GM21360 (cell line): Measurements from ENCODE around the gene CD163.
"Not testable (repeated sequence)": the region's sequence is repeated elsewhere in the genome, so short reads cannot be mapped to it uniquely, and the experiment has no call there.

ENCODE experiments used
- ATAC-seq: cut with Tn5 transposase; IDR thresholded peaks from one replicate; pipeline ENCODE4 v1.9.1; 2021; ENCODE audit warnings: mild to moderate bottlenecking, moderate library complexity; ENCODE audit not compliant: unreplicated experiment

Gene CD163

DNA sequence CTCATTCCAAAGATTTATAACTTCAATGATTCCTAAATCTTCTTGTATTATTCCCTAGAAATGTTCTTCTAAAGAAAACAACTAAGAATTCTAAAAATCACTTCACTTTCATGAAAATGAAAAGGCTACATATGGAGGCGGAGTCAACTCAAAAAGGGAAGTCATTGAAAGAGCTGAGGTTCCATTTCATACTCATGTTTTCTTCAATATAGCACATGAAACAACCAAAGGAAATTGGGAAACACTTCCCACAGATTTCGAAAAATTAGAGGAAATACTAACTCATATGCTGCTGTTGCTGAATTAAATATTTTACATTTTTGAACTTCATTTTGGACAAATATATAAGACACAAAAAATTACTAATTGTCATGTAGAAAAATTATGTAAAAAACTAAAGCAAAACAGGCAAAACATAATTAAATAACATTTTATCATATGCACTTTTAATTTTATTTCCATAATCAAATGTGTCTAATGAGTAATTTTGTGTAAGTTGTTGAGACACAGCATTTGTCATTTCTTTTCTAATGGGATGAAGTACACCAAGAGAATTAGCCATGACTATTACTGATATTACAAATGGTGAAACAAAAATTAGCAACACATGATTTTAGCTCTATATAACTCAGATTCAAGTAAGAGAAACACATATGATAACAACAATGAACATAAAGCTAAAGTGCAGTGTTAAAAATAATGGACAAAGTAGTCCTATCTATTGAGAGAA, at the start of gene CD163:
Gene CD163, minus strand, starts transcription at position 92 of the 730 bp plus-strand sequence. Its CDS starts 87 bp downstream, at position 5.
- ATAC-seq = no peak

DNA sequence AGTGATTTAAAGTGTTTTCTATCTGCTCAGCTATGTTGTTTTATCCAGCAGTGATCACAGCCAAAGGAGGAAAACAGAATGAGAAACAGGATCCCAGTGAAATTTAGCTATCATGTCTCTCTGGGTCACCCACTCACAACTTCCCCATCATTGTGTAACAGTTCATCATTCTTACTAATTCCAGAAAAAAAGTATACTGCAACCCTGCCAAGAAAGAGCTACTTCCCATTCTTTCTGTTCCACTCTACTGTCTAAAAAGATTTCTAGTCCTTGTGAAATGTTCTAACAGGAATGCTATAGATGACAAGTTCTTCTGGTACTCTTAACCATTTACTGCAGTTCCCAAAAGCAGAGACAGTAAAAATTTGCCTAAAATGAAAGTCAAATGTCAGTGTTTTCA, 39.2 kb upstream of the CD163 start:
- ATAC-seq = no peak

DNA sequence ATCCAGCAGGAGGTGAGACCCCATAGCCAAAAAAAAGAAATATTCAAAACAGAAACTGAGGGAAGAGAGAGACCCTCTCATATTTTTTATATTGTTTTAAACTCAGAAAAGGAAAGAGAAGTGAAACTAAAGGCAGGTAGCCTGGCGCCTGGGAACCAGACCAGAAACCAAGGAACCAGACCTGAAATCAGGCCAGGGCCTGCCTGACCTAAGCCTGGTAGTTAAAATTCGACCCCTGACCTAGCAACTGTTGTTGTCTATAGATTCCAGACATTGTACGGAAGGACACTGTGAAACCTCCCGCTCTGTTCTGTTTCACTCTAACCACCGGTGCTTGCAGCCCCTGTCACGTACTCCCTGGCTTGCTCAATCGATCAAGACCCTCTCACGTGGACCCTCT, 38.5 kb upstream of the CD163 start:
- no peak for ATAC-seq

DNA sequence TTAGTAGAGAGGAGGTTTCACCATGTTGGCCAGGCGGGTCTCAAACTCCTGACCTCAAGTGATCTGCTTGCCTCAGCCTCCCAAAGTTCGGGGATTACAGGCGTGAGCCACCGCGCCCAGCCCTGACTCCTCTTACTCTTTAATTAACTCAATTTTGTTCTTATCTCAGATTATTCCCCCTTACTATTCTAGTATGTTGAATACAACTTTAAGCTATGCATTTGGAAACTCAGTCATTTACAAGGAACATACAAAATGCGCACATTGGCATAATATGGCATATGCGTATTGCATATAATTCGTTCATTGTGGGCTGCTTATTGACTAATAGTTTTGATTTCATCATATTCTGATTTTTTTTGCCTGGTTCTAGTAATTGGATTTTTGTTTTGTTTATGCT, 10.8 kb upstream of the CD163 start:
- no peak for ATAC-seq

DNA sequence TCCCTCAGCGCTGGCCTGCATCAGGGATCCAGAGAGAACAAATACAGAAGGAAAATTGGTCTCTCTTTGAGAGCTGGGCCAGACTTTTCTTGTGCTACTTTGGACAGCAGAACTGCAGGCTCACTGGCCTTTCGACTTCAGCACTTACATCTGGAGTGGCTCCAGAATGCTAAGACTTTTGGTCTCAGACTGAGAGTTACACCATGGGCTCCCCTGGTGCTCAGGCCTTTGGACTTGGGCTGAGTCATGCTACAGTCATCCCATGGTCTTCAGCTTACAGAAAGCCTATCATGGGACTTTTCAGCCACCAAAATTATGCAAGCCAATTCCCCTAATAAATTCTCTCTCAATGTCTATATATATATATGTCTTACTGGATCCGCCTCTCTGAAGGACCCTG, 9.0 kb upstream of the CD163 start:
- no peak for ATAC-seq

DNA sequence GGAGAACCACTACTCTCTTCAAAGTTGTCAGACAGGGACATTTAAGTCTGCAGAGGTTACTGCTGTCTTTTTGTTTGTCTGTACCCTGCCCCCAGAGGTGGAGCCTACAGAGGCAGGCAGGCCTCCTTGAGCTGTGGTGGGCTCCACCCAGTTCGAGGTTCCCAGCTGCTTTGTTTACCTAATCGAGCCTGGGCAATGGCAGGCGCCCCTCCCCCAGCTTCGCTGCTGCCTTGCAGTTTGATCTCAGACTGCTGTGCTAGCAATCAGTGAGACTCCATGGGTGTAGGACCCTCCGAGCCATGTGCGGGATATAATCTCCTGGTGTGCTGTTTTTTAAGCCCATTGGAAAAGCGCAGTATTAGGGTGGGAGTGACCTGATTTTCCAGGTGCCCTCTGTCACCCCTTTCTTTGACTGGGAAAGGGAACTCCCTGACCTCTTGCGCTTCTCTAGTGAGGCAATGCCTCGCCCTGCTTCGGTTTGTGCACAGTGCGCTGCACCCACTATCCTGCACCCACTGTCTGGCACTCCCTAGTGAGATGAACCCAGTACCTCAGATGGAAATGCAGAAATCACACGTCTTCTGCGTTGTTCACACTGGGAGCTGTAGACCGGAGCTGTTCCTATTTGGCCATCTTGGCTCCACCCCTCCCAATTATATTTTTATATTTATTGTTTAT, 6.4 kb upstream of the CD163 start:
- ATAC-seq = not testable (repeated sequence)

DNA sequence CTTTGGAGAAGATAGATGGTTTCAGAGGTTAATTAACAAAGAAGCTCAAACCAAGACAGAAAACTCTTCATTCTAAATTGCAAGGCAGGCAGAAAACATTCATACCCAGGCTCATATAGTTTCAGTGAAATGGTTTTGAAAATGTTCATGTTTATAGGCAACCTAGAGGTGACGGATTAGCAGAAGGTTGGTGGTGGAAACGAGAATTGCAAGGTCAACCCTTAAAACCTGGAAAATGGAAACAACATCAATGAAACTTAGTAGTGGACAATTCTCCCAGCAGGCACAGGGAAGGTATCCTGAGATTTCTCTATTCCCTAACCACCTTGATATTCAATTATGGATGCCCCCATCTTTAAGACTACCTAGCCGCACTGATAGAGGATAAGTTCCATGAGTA, 965 bp downstream of the CD163 start:
- no peak for ATAC-seq

DNA sequence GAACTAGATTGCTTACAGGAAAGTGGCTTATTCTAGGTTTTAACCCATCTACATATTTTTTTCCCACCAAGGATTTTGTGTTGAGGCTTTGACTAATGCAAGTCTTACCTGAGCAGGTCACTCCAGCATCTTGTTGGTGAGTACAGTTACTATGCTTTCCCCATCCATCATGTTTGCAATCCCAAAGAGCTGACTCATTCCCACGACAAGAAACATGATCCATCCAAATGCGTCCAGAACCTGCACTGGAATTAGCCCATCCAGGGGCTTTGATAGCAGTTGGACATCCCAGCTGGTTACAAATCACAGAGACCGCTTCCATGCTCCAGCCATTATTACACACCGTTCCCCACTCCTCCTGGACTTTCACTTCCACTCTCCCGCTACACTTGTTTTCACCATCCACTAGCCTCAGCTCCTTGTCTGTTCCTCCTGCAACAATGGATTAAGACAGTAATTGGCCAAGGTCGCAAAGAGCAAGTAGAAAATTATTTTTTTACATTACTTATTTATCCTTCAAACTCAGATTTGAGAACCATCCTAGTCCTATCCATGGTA, 2.5 kb downstream of the CD163 start:
- no peak for ATAC-seq

DNA sequence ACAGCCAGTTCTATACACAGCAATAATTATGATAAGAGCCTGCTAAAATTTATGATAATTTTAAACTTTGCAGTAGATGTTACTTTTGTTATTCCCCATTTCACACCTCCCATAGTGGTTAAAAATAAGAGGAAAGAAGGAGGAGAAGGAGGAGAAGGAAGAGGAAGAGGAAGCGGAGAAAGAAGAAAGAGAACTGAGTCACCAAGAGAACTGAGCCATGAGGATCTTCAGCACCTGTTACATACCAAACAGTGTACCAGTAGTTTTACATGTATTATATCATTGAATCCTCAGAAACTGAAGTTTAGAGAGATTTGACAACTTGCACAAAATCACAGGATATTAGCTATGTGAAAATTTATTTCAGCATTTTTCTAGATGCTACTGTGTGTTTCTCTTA, 3.9 kb downstream of the CD163 start:
- ATAC-seq = no peak

DNA sequence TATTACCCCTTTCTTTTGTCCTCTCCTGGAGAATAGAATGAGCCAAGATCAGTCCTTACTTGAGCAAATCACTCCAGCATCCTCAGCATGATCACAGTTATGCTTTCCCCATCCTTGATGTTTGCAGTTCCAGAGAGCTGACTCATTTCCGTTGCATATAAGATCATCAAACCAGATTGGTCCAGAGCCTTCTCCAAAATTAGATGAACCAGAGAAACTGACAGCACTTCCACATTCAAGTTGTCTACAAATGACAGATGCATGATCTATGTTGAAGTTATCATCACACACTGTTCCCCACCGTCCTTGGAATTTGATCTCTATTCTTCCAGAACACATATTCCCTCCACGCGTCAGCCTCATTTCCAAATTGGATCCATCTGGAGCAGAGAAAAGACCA, 4.8 kb downstream of the CD163 start:
- no peak for ATAC-seq

DNA sequence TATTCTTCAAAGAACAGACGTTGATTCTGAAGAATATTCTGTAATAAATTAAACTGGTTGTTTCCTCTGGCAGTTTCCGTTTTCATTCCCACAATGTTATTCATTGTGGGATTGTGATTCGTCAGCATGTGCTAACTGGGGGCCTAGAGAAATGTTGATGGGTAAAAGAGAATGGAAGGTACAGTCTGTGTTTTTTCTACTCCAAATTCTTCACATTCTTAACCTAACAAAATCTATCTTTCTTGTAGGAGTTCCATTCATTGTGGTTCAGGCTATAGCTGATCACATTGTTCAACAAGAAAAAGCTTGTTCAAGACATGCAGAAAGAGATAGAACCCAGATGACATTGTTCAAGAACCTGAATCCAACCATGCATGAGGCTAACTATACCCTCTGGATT, 5.9 kb downstream of the CD163 start:
- no peak for ATAC-seq

DNA sequence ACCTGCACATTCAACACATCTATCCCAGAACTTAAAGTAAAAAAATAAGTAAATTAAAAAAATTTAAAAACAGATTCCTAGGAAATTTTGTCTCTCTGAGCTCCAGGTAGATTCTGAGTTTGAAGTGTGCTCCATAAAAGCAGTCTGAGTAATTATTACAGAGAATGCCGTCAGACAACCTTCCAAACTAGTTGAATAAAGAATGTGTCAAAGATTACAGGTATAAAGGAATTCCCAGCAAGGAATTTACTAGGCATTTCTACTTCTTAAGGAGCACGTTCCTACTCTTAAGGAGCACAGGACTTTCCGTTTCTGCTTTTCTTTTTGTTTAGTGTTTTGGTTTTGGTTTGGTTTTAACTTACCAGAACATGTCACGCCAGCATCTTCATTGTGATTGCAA, 7.1 kb downstream of the CD163 start:
- no peak for ATAC-seq

DNA sequence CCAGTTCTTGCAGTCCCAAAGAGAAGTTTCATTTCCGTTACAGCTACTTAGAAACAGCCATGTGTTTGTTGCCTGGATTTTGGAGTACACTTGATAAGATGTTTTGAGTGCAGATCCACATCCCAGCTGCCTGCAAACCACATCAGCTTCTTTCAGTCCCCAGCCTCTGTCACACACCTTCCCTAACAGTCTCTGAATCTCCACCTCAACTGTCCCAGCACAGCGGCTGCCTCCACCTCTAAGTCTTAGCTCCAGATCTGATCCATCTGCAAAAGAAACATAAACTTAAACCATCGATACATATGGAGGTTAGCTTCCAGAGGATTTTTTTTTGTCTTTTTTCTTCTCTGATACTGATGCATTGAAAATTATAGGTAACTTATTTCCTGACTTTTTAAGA, 8.4 kb downstream of the CD163 start:
- no peak for ATAC-seq

DNA sequence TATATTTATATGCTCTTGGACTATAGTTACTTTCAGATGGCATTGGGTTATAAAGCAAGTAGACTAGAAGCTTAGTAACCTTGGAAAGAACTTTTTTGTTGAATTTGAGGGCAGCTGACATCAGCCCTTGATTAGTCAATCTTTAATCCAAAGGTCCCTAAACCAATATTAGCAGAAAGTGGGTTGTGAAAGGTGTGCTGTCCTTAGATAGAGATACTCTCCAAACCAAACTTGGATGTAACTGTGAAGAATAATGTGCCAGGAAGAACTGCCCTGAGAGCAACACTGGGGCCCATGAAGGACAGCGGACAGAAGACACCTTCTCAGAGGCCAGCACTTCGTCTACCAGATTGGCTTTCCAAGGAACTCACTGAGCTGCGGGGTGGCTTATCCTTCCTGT, 10.6 kb downstream of the CD163 start:
- no peak for ATAC-seq

DNA sequence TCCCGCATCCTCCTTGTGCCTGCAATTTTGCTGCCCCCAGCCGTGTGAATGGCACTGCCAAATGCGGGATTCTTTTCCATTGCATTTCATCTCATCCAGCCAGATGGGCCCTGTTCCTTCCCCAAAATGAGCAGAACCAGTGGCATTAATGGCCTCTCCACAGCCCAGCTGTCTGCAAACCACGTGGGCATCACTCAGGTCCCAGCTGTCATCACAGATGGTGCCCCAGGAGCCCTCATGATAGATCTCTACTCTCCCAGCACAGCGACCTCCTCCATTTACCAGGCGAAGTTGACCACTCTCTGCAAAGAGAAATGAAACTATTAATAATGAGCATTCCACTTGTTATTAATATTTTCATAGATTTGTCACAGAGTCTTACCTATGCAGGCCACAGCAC, 17.1 kb downstream of the CD163 start:
- no peak for ATAC-seq

DNA sequence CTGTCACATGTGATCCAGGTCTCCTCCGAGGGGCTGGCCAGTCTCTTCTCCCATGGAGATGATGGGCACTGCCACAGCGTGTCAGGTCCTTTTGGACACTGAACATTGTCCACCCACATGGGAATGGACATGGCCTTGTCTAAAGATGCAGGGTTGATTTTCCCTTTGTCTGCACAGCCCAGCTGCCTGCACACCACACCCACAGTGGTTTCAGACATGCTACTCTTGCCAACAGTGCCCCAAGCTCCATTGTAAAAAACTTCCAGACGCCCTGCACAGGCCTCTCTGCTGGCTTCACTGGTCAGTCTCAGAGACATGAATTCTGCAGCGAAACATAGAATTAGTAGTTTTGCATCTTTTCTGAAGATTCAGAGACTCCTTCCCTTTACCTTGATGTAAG, 18.5 kb downstream of the CD163 start:
- no peak for ATAC-seq

DNA sequence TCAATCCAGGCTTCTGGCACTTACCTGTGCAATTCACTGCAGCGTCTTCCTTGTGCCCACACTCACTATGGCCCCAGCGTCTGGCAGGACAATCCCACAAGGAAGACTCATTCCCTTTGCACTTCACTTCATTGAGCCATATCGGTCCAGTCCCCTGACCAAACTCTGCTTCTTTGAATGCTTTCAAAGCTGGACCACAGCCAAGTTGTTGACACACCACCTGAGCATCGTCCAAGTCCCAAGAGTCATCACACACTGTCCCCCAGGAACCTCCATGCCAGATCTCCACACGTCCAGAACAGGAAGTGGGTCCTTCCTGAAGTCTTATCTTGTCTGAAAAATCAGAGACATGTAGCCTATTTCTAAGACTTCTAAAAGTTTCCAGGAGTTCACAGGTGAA, 20.2 kb downstream of the CD163 start:
- no peak for ATAC-seq

DNA sequence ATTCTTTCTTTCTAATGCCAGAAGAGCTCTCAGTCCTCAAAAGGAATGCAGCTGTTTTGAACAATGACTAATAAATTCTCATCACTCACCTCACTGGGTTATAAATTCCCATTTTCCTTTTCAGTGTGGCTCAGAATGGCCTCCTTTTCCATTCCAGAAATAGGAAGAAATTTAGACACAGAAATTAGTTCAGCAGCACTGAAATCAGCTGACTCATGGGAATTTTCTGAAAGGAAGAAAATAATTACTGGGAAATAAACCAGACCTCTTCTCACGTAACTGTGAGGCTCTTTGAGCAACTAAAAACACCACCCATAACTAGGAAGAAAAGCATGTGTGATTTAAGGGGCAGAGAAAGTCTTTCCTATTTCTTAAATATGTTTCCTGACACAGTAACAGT, 23.8 kb downstream of the CD163 start:
- ATAC-seq = no peak

DNA sequence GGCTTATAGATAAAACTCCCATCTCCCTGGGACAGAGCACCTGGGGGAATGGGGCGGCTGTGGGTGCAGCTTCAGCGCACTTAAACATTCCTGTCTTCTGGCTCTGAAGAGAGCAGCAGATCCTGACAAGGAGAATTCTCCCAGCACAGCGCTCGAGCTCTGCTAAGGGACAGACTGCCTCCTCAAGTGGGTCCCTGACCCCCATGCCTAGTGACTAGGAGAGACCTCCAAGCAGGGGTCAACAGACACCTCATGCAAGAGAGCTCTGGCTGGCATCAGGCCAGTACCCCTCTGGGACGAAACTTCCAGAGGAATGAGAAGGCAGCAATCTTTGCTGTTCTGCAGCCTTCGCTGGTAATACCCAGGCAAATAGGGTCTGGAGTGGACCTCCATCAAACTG, 31.5 kb downstream of the CD163 start:
- no peak for ATAC-seq

DNA sequence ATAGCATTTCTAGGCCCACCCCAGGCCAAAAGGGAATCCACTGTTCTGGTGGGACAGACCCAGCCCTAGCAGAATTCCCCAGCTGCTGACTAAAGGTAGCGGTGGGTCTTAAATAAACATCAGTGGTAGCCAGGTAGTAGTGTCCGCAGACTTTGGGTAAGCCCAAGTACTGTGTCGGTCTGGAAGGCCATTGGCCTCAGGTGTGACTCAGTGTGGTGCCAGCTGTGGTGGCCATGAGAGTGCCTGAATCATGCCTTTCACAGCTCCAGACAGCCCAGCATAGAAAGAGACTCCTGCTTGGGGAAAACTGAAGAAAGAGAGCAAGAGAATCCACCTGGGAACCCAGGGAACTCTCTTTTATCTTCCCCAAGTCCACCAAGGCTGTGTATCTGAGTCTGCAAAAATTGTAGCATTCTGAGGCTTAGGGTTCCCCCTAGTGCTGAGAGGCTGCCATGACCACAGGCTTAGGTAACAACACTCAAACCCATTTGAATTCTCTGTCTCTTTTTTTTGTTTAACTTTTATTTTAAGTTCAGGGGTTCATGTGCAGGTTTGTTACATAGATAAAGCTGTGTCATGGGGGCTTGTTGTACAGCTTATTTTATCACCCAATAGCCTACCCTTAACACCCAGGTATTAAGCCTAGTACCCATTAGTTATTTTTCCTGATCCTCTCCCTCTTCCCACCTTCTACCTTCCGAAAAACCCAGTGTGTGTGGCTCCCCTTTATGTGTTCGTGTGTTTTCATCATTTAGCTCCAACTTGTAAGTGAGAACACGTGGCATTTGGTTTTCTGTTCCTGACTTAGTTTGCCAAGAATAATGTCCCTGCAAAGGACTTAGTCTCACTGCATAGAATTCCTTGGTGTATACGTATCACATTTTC, 43.0 kb downstream of the CD163 start:
- no peak for ATAC-seq

DNA sequence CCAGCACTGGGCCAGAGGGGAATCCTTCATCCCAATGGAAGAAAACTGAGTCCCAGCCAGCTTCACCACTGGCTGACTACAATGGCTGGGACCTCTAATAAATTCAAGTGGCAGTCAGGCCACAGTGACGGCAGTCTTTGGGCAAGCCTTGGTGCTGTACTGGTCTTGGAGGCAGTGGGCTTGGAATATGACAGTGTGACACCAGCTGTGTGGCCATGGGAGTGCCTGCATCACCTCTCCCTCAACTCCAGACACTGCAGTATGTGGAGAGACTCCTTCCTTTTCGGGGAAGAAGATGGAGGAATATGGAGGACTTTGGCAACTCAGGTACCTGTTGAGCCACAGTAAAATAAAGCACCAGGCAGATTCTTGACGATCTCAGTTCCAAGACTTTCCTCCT, 43.6 kb downstream of the CD163 start:
- ATAC-seq = no peak
